Stimulated activated CD8-positive, alpha-beta memory T cell treated with anti-CD3 and anti-CD28 coated beads, Interleukin-2, amount 100 ng/mL, for 1 hour (primary cell): ENCODE data around the gene NF2.

Experiments
- DNase-seq, 2 donors: peaks; one replicate each; pipeline ENCODE4 v3.0.0-alpha.2; 2020; ENCODE audit warnings: low read depth in 2 of 2

The NF2 gene

DNA sequence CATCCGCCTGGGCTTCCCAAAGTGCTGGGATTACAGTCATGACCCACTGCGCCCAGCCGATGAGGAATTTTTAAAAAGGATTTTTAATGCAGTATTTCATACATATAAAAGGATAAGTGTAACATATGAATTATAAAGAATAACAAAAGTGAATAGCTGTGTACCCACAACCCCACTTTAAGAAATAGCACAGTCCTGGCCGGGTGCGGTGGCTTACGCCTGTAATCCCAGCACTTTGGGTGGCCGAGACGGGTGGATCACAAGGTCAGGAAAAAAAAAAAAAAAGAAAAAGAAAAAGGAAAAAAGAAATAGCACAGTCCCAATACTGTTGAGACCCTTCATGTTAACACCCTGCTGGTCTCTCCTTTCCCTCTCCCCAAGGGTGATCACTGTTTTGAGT is 62.1 kb downstream of the NF2 start:
- DNase-seq = no peak

DNA sequence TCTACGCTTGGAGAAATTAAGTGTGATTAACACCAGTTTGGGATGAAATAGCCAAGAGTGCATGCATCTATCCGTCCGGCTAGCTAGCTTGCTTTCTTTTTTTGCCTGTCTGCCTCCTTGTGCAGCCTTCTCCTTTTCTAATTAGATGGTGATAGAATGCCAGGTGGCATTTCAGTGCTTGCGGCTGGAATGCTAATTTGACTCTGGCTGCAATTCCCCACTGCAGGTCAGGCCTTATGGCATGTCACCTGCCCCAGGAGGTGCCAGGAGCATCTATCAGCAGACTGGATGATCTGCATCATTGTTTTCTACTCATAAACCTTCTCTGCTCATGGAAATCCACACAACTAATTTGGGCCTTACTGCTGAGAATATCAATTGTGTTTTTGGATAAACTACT is 65.2 kb downstream of the NF2 start:
- no peak for DNase-seq

GRCh38 chr22:29670626-29671025 is 67.2 kb downstream of the NF2 start:
- no peak for DNase-seq

DNA sequence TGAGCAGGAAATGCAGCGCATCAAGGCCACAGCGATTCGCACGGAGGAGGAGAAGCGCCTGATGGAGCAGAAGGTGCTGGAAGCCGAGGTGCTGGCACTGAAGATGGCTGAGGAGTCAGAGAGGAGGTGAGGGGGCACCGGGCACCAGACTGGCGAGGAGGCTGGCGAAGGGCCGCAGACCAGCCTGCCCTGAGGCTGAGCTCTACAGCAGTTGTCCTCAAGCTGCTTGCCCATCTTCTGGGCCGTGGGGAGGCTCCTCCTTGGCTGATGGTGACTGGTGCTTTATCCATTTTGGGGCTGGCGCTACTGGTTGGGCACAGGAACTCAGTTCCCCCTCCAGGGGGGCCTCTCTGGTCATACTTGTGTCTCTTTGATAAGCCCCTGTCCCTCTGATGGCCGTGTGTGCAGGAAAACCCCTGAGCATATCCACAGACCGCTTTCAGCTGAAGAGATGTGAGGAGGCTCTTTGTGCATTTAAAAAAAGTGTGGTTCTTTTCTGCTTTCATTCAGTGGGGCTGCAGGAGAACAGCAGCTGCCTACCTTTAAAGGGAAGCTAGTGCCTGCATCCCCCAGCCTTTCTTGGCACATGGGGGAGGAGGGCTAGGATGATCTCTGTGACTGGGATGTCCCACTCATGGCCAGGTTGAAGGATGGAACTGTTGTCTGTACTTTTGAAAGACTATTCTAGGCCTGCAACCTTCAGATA is 70.1 kb downstream of the NF2 start:
- no peak for DNase-seq

DNA sequence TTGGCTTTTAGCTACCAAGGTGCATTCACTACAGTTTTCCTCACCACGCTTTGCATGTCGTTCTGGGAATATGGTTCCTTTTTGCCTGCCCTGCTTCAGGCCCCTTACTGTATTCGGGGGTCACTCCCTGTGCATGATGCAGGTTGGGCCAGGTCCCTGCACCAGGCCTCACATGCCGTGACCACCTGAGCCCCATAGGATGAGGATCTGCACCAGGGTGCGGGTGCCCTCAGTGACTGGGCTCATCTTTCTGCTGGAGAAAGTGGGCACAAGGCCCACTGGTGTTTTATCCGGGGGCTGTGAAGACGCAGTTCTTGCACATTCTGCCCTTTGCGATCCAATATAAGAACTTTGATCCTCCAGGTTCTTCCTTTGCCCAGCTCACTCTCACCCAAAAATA is 70.7 kb downstream of the NF2 start:
- DNase-seq = no peak

DNA sequence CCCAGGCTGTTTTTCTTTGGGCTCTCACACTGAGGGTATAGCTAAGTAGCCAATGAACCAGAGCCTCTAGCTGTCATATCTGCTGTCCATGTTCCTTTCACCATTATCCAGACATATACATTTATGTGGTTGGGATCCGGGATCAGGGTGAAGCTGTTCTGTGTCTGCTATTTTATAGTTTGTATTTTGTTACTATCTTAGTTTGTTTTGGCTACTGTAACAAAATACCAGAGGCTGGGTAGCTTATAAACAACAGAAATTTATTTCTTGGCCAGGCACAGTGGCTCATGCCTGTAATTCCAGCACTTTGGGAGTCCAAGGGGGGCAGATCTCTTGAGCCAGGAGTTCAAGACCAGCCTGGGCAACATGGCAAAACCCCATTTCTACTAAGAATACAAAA is 75.9 kb downstream of the NF2 start:
- DNase-seq = no peak

DNA sequence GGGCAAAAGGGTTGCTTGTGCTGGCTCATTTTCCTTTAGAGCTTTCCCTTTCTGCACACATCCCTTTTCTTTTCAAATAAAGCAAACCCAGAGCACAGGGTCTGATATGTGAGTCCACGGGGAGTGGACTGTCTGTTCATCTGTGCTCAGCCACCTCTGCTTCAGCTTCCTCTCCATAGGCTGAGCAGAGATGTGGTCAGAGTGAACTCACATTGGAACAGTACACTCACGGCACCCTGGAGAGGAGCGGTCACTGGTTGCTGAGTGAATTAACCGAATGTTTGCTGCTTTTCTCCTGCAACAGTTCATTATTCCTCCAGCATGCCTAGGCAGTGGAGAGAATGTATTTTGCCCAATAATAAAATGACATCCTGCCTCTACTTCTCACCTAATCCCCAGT is 80.1 kb downstream of the NF2 start:
- DNase-seq = no peak

GRCh38 chr22:29684244-29684643 is 80.8 kb downstream of the NF2 start:
- DNase-seq = no peak

DNA sequence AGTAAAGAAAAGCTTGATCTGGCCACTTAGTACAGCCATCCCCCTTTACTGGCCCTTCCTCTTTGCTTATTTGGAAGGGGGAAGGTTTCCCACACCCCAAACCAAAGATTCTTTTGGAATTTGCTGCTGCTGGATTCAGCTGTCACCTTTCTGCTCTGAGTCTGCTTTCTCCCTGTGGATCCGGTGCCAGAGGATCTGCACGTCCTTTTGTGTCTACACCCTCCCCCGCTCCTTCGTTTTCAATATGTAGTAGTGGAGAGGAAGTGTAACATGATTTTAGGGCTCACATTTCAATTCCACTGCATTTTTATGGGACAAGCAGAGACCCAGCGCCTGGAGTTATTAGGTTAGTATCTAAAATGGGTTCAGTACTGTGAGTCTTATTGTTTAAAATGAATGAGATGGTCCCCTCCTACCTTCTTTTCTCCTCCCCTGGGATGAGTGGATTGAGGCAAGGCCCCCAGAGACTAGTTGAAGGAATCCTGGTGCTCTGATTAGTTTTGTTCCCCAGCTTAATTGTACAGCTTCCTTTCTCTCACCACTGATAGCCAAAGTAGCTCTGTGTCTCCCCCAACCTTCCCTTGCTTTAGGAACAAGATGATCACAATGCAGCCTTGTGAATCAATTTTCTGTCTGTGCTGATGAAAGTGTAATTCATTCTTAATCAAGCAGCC is 85.9 kb downstream of the NF2 start:
- DNase-seq = no peak

DNA sequence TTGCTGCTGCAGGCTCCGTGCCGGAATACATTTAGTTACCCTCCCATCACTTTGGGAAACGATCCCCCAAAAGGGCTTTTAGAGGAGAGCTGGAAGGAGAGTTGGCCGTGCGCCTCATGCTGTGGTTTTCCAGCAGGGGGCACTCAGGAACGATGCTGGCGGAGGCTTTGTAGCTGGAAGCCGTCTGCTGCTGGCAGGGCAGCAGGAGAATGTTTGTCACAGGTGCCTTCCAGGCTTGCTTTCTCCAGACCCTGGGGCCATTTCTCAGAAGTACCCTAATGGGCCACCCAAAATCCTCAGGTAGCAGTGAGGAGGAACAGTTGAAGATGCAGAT is 86.4 kb downstream of the NF2 start:
- DNase-seq = no peak

GRCh38 chr22:29690476-29690875 is 87.0 kb downstream of the NF2 start:
- DNase-seq = no peak

GRCh38 chr22:29691636-29692326 is 88.3 kb downstream of the NF2 start:
- DNase-seq = no peak

DNA sequence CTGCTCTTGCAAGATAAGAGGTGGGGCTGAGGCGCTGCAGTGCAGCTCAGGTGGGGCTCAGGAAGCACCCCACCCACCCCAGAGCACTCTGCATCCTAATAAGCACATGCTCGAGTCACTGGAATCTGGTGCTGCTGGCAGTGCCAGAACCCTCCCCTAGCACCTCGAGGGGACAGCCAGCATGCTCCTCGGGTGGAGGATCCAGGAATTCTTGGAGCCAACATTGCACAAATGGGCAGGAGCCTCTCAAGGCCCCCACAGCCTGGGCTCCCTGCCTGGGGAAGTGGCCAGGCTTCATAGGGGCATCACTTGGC is 88.9 kb downstream of the NF2 start:
- no peak for DNase-seq

- DNase-seq = no peak
Measured at GRCh38 chr22:29693161-29693560, 89.7 kb downstream of the NF2 start.

DNA sequence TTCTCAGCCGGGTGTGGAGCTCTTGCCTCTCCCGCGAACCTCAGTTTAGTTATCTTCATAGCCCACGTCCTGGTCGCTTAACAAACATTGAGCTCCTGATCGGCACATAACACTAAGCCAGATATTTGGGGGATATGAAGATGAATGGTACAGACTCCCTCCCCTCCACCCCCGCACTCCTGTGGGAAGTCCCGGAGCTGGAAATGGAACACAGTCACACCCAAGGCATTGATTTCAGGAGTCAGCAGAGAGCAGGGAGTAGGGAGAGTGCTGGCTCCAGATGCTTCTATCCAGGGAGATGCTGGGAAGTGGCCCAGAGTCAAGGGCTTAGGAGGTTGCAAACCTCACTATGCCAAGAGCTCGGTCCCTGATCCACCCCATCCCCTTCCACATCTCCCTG is 90.2 kb downstream of the NF2 start:
- DNase-seq = no peak

GRCh38 chr22:29695129-29695926 is 91.9 kb downstream of the NF2 start:
- no peak for DNase-seq

DNA sequence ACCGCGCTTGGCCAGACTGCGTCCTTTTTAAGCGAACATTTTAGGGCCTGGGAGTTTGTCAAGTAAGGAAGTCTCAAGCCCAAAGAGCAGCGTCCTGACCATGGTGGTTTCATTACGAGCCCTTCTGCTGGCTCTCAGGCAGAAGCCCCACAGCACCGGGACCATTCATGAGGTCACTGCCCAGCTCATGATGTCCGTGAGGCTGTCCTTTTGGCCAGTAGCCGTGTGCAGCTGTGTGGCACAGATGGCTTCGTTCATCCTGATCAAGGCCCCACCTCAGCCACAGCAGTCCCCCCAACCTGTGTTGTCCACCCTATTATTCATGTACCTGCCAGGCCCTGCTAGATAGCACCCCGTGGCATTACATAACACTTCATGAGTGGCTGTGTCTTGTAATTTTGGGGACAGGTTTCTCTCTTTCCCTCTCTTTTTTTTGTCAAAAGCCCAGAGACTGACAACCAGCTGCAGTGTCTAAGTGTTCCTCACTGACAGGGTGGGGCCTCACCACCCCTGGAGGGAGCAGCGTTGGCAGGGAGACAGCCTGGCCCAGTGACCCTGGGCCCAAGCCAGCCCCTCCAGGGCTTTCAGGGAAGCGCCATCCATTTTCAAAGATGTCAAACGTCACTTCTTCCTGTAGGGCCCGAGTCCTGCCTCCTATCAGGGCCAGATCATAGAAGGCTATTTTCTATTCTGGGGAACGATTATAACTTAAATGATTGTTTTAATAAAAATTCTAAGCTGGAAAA is 94.6 kb downstream of the NF2 start:
- no peak for DNase-seq

- DNase-seq = no peak
Measured at GRCh38 chr22:29700206-29700899, 96.9 kb downstream of the NF2 start.

DNA sequence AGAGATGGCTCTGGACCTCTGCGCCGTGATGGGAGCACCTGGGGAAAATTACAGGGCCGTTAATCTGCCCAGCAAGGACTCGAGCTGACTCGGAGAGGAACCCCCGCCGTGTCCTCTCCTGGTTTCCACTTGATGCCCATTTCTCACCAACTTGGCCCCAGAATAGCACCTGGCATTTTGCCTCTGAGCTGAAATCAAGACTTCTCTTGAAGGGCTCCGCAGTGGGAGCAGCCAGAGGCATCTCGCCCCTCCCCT is 97.4 kb downstream of the NF2 start:
- DNase-seq = no peak

DNA sequence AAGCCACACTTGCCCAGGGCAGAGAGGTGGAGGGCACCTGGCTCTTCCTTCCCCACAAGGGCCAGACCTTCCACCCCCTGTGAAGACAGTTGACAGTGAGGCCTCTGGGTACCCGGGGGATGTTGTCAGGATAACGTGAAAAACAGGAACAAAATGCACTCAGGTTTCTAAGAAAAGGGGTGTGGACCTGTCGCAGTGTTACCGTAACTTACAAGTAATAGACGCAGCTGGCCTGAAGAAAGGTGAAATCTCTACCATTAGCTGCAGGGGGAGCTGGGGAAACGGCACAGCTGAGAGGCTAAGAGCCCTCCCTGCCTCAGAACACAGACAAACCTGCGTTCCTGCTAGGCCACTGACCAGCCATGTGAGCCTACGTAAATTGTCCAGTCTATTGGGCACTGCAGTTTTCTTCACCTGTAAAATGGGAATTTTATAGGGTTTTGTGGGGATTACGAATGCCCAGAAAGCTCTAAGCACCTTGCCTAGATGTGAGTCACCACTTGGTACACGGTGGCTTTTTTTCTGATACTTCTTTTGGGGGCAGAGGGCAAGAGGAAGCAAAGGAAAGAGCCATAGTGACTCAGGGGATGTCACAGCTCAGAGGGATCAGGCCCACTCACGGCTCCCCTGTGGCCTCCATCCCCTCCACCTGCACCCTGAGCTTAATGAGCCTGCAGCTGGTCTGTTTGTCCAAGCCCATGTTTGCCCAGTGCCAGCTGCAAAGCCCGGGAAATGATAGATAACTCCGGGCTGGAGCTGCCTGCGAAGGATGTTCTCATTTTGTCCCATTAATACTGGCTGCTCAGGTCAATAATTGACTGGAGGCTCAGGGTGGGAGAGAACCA is 97.9 kb downstream of the NF2 start:
- DNase-seq = no peak
